Upper lobe of left lung (tissue), 4 donors: ENCODE data around the gene BECN2.

Experiments used
- CTCF ChIP-seq, 6 experiments: fragments of 450-650 bp in 4 of 6; fragments of 200-600 bp in 2 of 6; sonication (generic) in 2 of 6; IDR thresholded peaks; one replicate each; pipeline ENCODE4 v1.5.1; 2016 to 2019; ENCODE audit warnings: antibody characterized with exemption in 6 of 6
- POLR2A ChIP-seq, 4 donors: fragments of 450-650 bp; IDR thresholded peaks; one replicate each; pipeline ENCODE4 v1.5.1; 2016 to 2017; ENCODE audit warnings: antibody characterized with exemption in 4 of 4, mild to moderate bottlenecking in 2 of 4
- POLR2AphosphoS5 ChIP-seq, 2 donors: sonication (generic); formaldehyde crosslinking; IDR thresholded peaks; one replicate each; pipeline ENCODE4 v1.5.1; 2017; ENCODE audit warnings: antibody characterized with exemption in 2 of 2

GRCh38 chr1:241947354-241947753, 10.2 kb upstream of the BECN2 start:
- no peak for TF ChIP-seq CTCF (IDR thresholded peaks at IDR 0.05)
- TF ChIP-seq POLR2A (IDR thresholded peaks at IDR 0.05), result no peak
- no peak for TF ChIP-seq POLR2AphosphoS5 (IDR thresholded peaks at IDR 0.05)
